H54 (cell line): ENCODE results near the gene TKT.

ENCODE experiments used
- DNase-seq: peaks from one replicate; pipeline ENCODE4 v3.0.0; 2011; ENCODE audit warnings: low spot score, mixed read lengths; ENCODE audit not compliant: insufficient read length
- FAIRE-seq: peaks from 3 replicates; lab custom pipeline; 2011; peaks lifted over from hg19 to GRCh38; lab: Jason Lieb, UNC
- POLR2A ChIP-seq: IDR thresholded peaks from 2 replicates; pipeline ENCODE4 v1.6.1; 2011; ENCODE audit warnings: low read depth, mild to moderate bottlenecking, low read length

TKT gene

DNA sequence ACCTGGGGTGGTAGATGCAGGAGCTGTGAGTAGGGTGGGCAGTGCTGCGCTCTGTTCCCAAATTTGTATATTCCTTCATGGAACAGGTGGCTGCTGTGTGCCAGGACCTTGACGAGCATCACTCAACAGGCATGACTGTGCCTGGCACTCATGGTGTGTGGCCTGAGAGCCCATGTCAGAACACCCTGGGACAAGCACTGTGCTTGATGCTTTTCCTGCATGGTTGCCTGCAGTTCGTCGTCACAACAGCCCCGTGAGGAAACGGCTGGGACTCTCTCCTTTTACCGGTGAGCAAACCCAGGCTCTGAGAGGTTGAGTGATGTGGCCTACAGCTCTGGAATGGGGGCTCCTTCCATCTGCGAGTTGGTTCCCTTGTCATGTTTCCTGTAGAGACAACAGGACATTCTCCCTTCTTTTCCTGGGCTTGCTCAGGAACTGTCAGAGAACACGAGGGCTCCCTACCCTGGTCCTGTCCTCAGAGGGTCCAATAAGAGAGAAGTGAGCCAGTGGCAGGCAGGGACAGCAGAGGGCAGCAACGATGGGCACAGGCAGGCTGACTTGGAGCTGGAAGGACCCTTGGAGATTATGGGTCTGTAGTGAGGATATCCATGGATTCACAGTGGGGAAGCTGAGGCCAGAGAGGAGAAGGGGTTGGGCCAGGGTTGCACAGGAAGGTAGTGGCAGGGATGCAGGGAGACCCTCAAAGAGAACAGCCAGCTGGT, 57.4 kb downstream of the TKT start:
- FAIRE-seq (no peak), DNase-seq (no peak)
- TF ChIP-seq POLR2A = no peak

GRCh38 chr3:53196575-53197407, 59.0 kb downstream of the TKT start:
- no peak for TF ChIP-seq POLR2A
- no peak for FAIRE-seq
- no peak for DNase-seq

DNA sequence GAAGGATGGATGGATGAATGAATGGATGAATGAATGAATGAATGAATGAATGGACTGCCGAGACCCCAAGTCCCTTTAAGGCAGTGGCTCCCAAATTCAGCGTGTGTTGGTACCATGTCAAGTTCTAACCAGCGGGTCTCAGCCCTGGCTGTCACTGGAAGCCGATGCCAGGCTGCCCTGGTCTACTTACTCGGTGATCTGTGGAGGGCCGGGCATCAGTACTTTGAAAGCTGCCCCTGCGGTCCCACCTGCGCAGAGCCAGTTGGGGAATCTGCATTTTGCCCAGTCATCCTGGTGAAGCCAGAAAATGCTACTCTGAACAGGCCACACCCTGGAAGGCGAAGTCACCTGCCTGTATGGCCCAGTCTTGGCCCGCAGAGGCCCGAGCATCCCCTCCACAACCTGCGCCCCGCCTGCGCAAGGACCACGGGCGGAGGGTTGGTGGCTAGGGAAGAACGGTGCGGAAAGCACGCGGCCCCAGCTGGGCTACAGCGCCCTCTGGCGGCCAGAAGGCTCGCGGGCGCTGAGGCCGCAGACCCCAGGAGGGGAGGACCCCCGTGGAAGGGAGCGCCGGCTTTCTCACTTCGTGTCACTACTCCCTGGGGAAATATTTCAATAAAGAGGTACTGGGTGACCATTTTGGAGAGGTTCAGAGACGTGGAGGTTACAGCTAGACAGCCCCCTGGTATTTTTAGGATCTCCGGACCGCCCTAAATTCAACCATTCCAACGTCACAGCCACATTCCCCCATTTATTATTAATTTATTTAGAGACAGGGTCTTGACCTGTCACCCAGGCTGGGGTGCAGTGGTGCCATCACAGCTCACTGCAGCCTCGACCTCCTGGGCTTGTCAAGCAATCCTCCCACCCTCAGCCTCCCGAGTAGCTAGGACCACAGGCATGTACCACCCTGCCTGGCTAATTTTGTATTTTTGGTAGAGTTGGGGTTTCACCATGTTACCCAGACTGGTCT, 59.9 kb downstream of the TKT start:
- FAIRE-seq (no peak), DNase-seq (no peak)
- TF ChIP-seq POLR2A = no peak

DNA sequence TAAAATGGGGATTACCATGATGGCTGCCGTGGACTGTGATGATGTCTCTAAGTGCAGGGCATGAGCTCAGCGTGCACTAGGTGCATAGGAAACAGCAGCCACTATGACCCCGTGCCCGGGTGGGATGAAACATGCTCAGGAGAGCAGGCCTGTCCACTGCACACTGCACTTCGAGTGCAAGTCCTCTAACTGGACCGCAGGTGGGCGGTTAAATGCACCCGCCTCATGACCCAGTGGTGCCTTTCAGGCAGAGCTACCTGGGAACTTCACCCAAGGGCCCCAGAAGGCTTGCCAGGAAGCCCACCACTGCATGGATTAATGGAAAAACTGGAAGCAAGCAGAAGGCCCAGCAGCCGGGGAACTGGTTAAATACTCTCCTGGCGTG, 60.8 kb downstream of the TKT start:
- FAIRE-seq = no peak
- TF ChIP-seq POLR2A = no peak

DNA sequence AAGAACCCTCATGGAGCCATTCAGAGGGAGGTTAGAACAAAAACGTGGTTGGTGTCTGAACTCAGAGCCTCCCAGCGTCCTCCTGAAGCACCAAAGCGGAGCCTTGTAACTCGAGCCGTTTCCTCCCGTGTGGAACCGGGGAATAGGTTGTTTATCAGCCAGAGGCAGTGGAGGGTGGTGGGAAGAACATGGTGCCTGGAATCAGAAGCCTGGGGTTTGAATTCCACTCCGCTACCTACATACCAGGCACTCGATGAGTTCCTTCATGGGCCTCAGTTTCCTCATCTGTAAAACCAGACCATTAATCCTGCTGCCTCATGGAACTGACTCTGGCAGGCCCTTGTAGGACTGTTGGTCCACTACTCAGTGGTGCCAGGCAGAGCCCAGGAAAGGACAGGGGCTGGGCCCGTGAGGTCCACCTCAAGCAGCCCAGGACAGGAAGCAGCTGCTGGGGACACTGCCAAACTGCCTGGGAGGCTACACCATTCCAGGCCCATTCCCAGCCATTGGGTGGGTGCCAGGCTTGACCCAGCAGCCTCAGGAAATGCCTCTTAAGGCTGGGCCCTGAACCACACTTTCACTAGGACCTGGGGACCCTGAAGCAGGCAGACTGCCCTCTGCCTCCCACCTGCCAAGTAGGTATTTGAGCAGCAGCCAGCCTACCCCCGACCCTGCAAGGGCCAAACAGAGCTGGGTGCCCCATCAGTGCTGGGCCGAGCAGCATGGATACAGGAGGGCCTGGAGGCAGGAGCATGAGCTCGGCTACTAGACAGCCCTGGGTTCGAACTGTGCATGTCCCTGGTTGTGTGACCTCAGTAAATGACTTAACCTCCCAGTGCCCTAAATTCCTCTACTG, 61.4 kb downstream of the TKT start:
- DNase-seq = no peak
- FAIRE-seq = no peak
- TF ChIP-seq POLR2A = no peak

More for the DNA sequence above, 60.8 kb downstream of the TKT start:
- no peak for DNase-seq

DNA sequence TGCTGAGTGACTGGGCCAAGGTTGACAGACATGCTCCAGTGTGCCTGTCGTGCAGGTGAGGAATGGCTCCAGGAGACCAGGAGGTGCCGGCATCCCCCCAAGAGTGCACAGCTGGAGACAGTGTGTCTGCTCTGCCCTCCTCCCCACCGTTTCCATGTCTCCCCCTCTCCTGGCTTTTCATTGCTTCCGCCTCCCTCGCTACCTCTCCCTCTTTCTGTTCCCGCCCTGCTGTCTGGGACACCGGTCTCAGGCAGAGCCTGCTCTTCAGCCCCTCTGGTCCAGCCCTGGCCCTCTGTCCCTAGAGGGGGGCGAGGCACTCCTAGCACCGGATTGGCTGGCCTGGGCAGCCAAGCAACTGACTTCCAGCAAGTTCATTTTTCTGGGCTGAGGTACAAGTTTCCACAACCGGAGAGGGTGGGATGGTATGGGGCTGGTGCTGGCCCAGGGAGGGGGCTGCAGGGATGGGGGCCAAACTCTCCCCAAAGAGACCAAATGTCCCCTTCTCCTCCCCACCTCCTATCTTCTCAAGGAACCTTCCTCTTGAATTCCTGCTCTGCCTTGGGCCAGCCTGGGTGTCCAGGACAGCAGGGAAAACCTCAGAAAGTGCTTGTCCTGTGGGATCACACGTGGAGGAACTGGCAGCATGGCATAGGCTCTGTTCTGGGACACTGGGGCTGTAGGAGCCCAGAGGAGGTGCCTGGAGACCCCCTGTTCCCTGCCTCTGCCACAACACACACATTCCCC, 62.2 kb downstream of the TKT start:
- TF ChIP-seq POLR2A = no peak
- FAIRE-seq (no peak), DNase-seq (no peak)

- no peak for TF ChIP-seq POLR2A
- FAIRE-seq (no peak), DNase-seq (no peak)
These were observed 63.2 kb downstream of the TKT start for GRCh38 chr3:53192608-53193007.

- FAIRE-seq (no peak), DNase-seq (no peak)
- no peak for TF ChIP-seq POLR2A
These were observed 63.9 kb downstream of the TKT start for GRCh38 chr3:53191836-53192480.

DNA sequence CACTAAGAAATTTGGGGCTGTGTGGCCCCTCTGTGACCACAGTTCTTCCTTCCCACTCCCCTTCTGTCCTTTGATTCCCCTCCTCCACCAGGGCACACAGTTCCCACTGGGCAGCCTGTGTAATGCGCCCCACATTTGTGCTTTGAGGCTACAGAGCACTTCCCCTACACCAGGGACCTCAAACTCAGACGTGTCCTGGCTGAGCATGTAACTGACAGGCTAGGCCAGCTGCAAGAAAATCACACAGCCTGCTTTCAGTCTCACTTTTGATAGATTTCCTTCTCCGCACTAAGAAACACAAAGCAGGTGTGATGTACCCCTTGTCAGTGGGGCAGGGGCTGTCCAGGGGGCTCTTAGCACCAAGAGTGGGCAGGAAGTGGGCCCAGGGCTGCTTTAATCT, 65.2 kb downstream of the TKT start:
- DNase-seq (no peak), FAIRE-seq (no peak)
- TF ChIP-seq POLR2A = no peak

GRCh38 chr3:53189276-53189675, 66.5 kb downstream of the TKT start:
- no peak for TF ChIP-seq POLR2A
- DNase-seq (no peak), FAIRE-seq (no peak)

- DNase-seq (no peak), FAIRE-seq (no peak)
- TF ChIP-seq POLR2A = no peak
These were observed 67.1 kb downstream of the TKT start for GRCh38 chr3:53188720-53189119.
